ENCODE results near the gene LCA5.

DNA sequence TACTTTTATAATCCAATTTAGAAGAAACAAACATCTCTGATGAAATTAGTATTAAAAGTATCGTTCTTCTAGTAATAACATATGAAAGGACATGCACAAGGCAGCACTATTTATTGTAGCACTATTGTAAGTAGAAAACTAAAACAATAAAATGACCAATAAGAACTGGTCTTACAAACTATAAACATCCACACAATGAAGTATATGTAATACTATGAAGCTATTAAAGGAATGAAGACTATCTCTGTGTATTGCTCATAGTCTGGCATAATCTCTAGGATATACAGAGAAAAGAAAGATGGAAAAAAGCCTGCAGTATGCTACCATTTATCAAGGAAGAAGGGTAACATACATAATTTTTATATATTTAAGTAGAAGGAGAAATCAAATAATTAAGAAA lies 16.7 kb downstream of the LCA5 start:
- no peak for TF ChIP-seq POLR2A (IDR thresholded peaks at IDR 0.05; ENCODE audit: low read length)
- TF ChIP-seq GATA1 (IDR thresholded peaks at IDR 0.05; ENCODE audit: low read depth, low read length) = no peak
